PC-9 (cell line): Measurements from ENCODE around the gene TP53BP2. TPM values are rescaled to one million over a fixed set of nuclear protein-coding genes. Genes with fewer than 3 reads are reported as not detected.
A peak's percentile ranks its signal among the peaks of the same experiment; 100 is the strongest.

Experiments used
- BruUV-seq: library from RNA; stranded (reverse); fragments of 400-500 nt; replicated peaks from 2 replicates; lab custom pipeline; 2021; lab: Mats Ljungman, UMichigan
- CTCF ChIA-PET: fragments of 300-600 bp; sonication (Branson Sonifier 250); formaldehyde crosslinking; loops from one replicate; lab custom pipeline; 2022; ENCODE audit warnings: antibody characterized with exemption; lab: Charles Lee
- POLR2A ChIA-PET: fragments of 300-600 bp; sonication (Branson Sonifier 250); formaldehyde crosslinking; loops from one replicate; lab custom pipeline; 2022; ENCODE audit warnings: antibody characterized with exemption; ENCODE audit not compliant: unreplicated experiment; lab: Charles Lee
- DNase-seq, 2 experiments: peaks; one replicate each; pipeline versions ENCODE4 v3.0.0 to v3.0.0-alpha.2; 2015 to 2022; ENCODE audit warnings: mixed read lengths in 1 of 2
- H2AFZ ChIP-seq: fragments of 200-600 bp; sonication (generic); 2 replicates; pipeline ENCODE4 v1.8.1; 2017; ENCODE audit warnings: antibody characterized with exemption
- H3F3A ChIP-seq: fragments of 200-600 bp; sonication (generic); 2 replicates; pipeline ENCODE4 v1.8.1; 2017; ENCODE audit warnings: antibody characterized with exemption, mild to moderate bottlenecking, low read depth; ENCODE audit not compliant: insufficient read depth
- H3K27ac ChIP-seq: fragments of 200-600 bp; sonication (generic); 2 replicates; pipeline ENCODE4 v1.6.1; 2016; ENCODE audit warnings: mixed run types
- H3K27me3 ChIP-seq: fragments of 200-600 bp; sonication (generic); 2 replicates; pipeline ENCODE4 v1.6.1; 2016; ENCODE audit warnings: low read depth, mixed run types; ENCODE audit not compliant: insufficient read depth
- H3K36me3 ChIP-seq: fragments of 200-600 bp; sonication (generic); 2 replicates; pipeline ENCODE4 v1.6.1; 2016; ENCODE audit warnings: low read depth, mixed run types
- H3K4me1 ChIP-seq: fragments of 200-600 bp; sonication (generic); replicated peaks from 2 replicates; pipeline ENCODE4 v1.6.1; 2016; ENCODE audit warnings: mixed run types; ENCODE audit not compliant: insufficient read depth
- H3K4me2 ChIP-seq: fragments of 200-600 bp; sonication (generic); 2 replicates; pipeline ENCODE4 v1.6.1; 2017; ENCODE audit warnings: mixed run types
- H3K4me3 ChIP-seq: fragments of 200-600 bp; sonication (generic); 2 replicates; pipeline ENCODE4 v1.6.1; 2016; ENCODE audit warnings: mixed run types
- H3K79me2 ChIP-seq: fragments of 200-600 bp; sonication (generic); 2 replicates; pipeline ENCODE4 v1.6.1; 2017; ENCODE audit warnings: low read depth, mixed run types
- H3K9me2 ChIP-seq: fragments of 200-600 bp; sonication (generic); 2 replicates; pipeline ENCODE4 v1.8.1; 2017; ENCODE audit warnings: mild to moderate bottlenecking; ENCODE audit not compliant: insufficient read depth
- H3K9me3 ChIP-seq: fragments of 200-600 bp; sonication (generic); 2 replicates; pipeline ENCODE4 v1.8.1; 2016; ENCODE audit warnings: low read depth; ENCODE audit not compliant: insufficient read depth
- H4K20me1 ChIP-seq: fragments of 200-600 bp; sonication (generic); 2 replicates; pipeline ENCODE4 v1.8.1; 2017; ENCODE audit not compliant: insufficient read depth
- CTCF ChIP-seq: fragments of 200-600 bp; sonication (generic); conservative IDR thresholded peaks from 2 replicates; pipeline ENCODE4 v1.6.1; 2017; ENCODE audit warnings: mixed run types, antibody characterized with exemption, mild to moderate bottlenecking, moderate library complexity
- EZH2 ChIP-seq: fragments of 200-600 bp; sonication (generic); IDR thresholded peaks from 2 replicates; pipeline ENCODE4 v1.8.0; 2017; ENCODE audit warnings: antibody characterized with exemption, low read depth
- intact Hi-C: fragments of 100-400 bp; cut with micrococcal nuclease; formaldehyde crosslinking; loops from one replicate; pipeline ENCODE4 v1.10.0; 2022; ENCODE audit not compliant: unreplicated experiment
- total RNA-seq: library from RNA; stranded (reverse); gene quantifications from 2 replicates; pipeline ENCODE4 v1.2.3, GENCODE V29; 2021

Gene TP53BP2
- total RNA-seq, 1 experiment from 2014 or later: 63.1 TPM

GRCh38 chr1:223831755-223832636 is 13.8 kb downstream of the TP53BP2 start:
- no peaks in the 10 kb centered on the region for H3K9me2 ChIP-seq
- H3K79me2 ChIP-seq: peaks cover 90% of the 10 kb centered on the region
- ChIA-PET CTCF (no interaction called here), POLR2A (interaction anchor here (0.6 to 0.7 kb wide), 2 partner anchors 60 kb away, joined by 3 to 7 read pairs; no protein-coding TSS in a partner anchor)
- peak in 1 of 2 experiments; percentile 90 for DNase-seq
- BruUV-seq: TSS peak; percentile 84
- TF ChIP-seq CTCF: no peak; the same call in 1 of the 2 replicates
- H3K27me3 ChIP-seq: no peaks in the 10 kb centered on the region
- peak overlapping the region; percentile 85 for H3K27ac ChIP-seq
- intact Hi-C loops: no loop called here
- 0 out of 2 replicates have a peak, but pooled peaks cover 6% of the 10 kb centered on the region for H3K36me3 ChIP-seq
- H3F3A ChIP-seq: peaks cover 54% of the 10 kb centered on the region
- H3K4me2 ChIP-seq: peak overlapping the region; percentile 58
- peaks cover 12% of the 10 kb centered on the region; the same call in 1 of the 2 replicates for H4K20me1 ChIP-seq
- H3K4me3 ChIP-seq: no peak overlapping the region
- H2AFZ ChIP-seq: no peak overlapping the region
- H3K4me1 ChIP-seq: peaks cover 63% of the 10 kb centered on the region
- H3K9me3 ChIP-seq: no peaks in the 10 kb centered on the region

- no peak overlapping the region for H2AFZ ChIP-seq
- H3K9me3 ChIP-seq: no peaks in the 10 kb centered on the region
- H3K4me3 ChIP-seq: no peak overlapping the region
- ChIA-PET CTCF (no interaction called here), POLR2A (no interaction called here)
- H3K27ac ChIP-seq: 0 out of 2 replicates have a peak overlapping the region, but pooled peaks have one; percentile 1
- 0 out of 2 replicates have a peak, but pooled peaks cover 5% of the 10 kb centered on the region for H4K20me1 ChIP-seq
- H3K27me3 ChIP-seq: no peaks in the 10 kb centered on the region
- peaks cover 40% of the 10 kb centered on the region for H3K4me1 ChIP-seq
- 0 out of 2 replicates have a peak, but pooled peaks cover 6% of the 10 kb centered on the region for H3K36me3 ChIP-seq
- no peaks in the 10 kb centered on the region for H3K9me2 ChIP-seq
- H3K79me2 ChIP-seq: peaks cover 90% of the 10 kb centered on the region
- H3F3A ChIP-seq: peaks cover 52% of the 10 kb centered on the region
- TF ChIP-seq EZH2 (no peak), CTCF (no peak)
- intact Hi-C loops: no loop called here
- DNase-seq: no peak
- no TSS peak for BruUV-seq
- H3K4me2 ChIP-seq: no peak overlapping the region
These were observed 16.1 kb downstream of the TP53BP2 start for GRCh38 chr1:223829678-223830077.

GRCh38 chr1:223828162-223828848 is 17.4 kb downstream of the TP53BP2 start:
- no peak for DNase-seq

More at GRCh38 chr1:223828162-223828848, 17.4 kb downstream of the TP53BP2 start:
- no peak overlapping the region for H3K4me3 ChIP-seq
- H3K79me2 ChIP-seq: peaks cover 90% of the 10 kb centered on the region
- H3K9me3 ChIP-seq: no peaks in the 10 kb centered on the region
- H2AFZ ChIP-seq: no peak overlapping the region
- H4K20me1 ChIP-seq: 0 out of 2 replicates have a peak, but pooled peaks cover 5% of the 10 kb centered on the region
- H3K27ac ChIP-seq: no peak overlapping the region
- TF ChIP-seq EZH2 (no peak), CTCF (no peak)
- ChIA-PET CTCF (no interaction called here), POLR2A (no interaction called here)
- intact Hi-C loops: no loop called here
- H3K4me2 ChIP-seq: no peak overlapping the region
- H3F3A ChIP-seq: peaks cover 48% of the 10 kb centered on the region
- peaks cover 38% of the 10 kb centered on the region for H3K4me1 ChIP-seq
- no peaks in the 10 kb centered on the region for H3K9me2 ChIP-seq
- H3K27me3 ChIP-seq: no peaks in the 10 kb centered on the region
- BruUV-seq: no TSS peak
- H3K36me3 ChIP-seq: peaks cover 6% of the 10 kb centered on the region; the same call in 1 of the 2 replicates
